HepG2 (cell line): ENCODE measurements around the gene C16orf87. TPM values are rescaled to one million over a fixed set of nuclear protein-coding genes. Genes with fewer than 3 reads are reported as not detected.
A peak's percentile ranks its signal among the peaks of the same experiment; 100 is the strongest.

Experiments
- ADNP ChIP-seq: sonication (generic); formaldehyde crosslinking; IDR thresholded peaks from 2 replicates; pipeline ENCODE4 v1.4.0; 2020; ENCODE audit warnings: missing genetic modification reagents
- CCAR2 ChIP-seq: fragments of 200-400 bp; formaldehyde crosslinking; optimal IDR thresholded peaks from 2 replicates; pipeline ENCODE3; 2018; ENCODE audit warnings: low read depth, mild to moderate bottlenecking, low read length, moderate library complexity
- MAFF ChIP-seq: IDR thresholded peaks from 2 replicates; pipeline ENCODE4 v1.6.1; 2011; ENCODE audit warnings: low read depth, low read length, improper control_type of control experiment
- SMARCE1 ChIP-seq: fragments of 450-650 bp; IDR thresholded peaks from 2 replicates; pipeline ENCODE4 v1.6.1; 2017; ENCODE audit warnings: borderline replicate concordance
- ZFP91 ChIP-seq: sonication (generic); formaldehyde crosslinking; IDR thresholded peaks from 2 replicates; pipeline ENCODE4 v1.9.0; 2022; ENCODE audit warnings: missing genetic modification reagents, mild to moderate bottlenecking, borderline replicate concordance
- ZFYVE20 ChIP-seq: sonication (generic); formaldehyde crosslinking; IDR thresholded peaks from 2 replicates; pipeline ENCODE4 v1.8.0; 2023; ENCODE audit warnings: low read depth, mild to moderate bottlenecking, moderate library complexity, missing genetic modification reagents, borderline replicate concordance
- ZNF33B ChIP-seq: sonication (generic); formaldehyde crosslinking; IDR thresholded peaks from 2 replicates; pipeline ENCODE4 v1.5.1; 2020; ENCODE audit warnings: mild to moderate bottlenecking, missing genetic modification reagents
- ZNF460 ChIP-seq: sonication (generic); formaldehyde crosslinking; IDR thresholded peaks from 2 replicates; pipeline ENCODE4 v1.5.1; 2020; ENCODE audit warnings: missing genetic modification reagents, mild to moderate bottlenecking, borderline replicate concordance
- ZNF484 ChIP-seq: sonication (generic); formaldehyde crosslinking; IDR thresholded peaks from 2 replicates; pipeline ENCODE4 v1.5.1; 2020; ENCODE audit warnings: mild to moderate bottlenecking, low read depth, missing genetic modification reagents, borderline replicate concordance
- ZNF597 ChIP-seq: sonication (generic); formaldehyde crosslinking; IDR thresholded peaks from 2 replicates; pipeline ENCODE4 v1.5.0; 2020; ENCODE audit warnings: missing genetic modification reagents
- ZNF644 ChIP-seq: IDR thresholded peaks from 2 replicates; pipeline ENCODE4 v1.6.1; 2016; ENCODE audit warnings: low read depth
- ZNF788 ChIP-seq: sonication (generic); formaldehyde crosslinking; IDR thresholded peaks from 2 replicates; pipeline ENCODE4 v1.5.0; 2020; ENCODE audit warnings: mild to moderate bottlenecking, missing genetic modification reagents, borderline replicate concordance
- ZNF790 ChIP-seq: sonication (generic); formaldehyde crosslinking; IDR thresholded peaks from 2 replicates; pipeline ENCODE4 v1.8.0; 2022; ENCODE audit warnings: missing genetic modification reagents, mild to moderate bottlenecking, borderline replicate concordance
- ZNF850 ChIP-seq: sonication (generic); formaldehyde crosslinking; conservative IDR thresholded peaks from 2 replicates; pipeline ENCODE4 v1.9.0; 2021; ENCODE audit warnings: mild to moderate bottlenecking, missing genetic modification reagents
- ZNF883 ChIP-seq: sonication (generic); formaldehyde crosslinking; IDR thresholded peaks from 2 replicates; pipeline ENCODE4 v1.5.1; 2020; ENCODE audit warnings: mild to moderate bottlenecking, missing genetic modification reagents; ENCODE audit errors: not compliant biosample characterization
- polyA plus RNA-seq, 8 experiments: library from polyadenylated mRNA; depleted of rRNA in 3 of 8; stranded (reverse) in 7 of 8; unstranded in 1 of 8; fragments of >200 nt; fragmentation: Illumina TruSeq in 4 of 8; extraction: Trizol in 4 of 8; gene quantifications; 2 replicates each; pipeline versions ENCODE4 v1.2.1 to v1.2.3, GENCODE V29; 2011 to 2016; ENCODE audit warnings: low read depth in 4 of 8, missing spikeins in 1 of 8, mixed read lengths in 1 of 8; ENCODE audit not compliant: insufficient read depth in 1 of 8
- total RNA-seq, 5 experiments: library from RNA; depleted of rRNA; stranded (reverse); fragments of >200 nt; fragmentation: Illumina TruSeq; extraction: Trizol; gene quantifications; 2 replicates each; pipeline ENCODE4 v1.2.3, GENCODE V29; 2016; ENCODE audit warnings: low read depth in 1 of 5
- TF ChIP-seq, protein P1 (sequence below): sonication (generic); formaldehyde crosslinking; IDR thresholded peaks from 2 replicates; pipeline ENCODE4 v1.9.0; 2021; ENCODE audit warnings: missing genetic modification reagents, borderline replicate concordance
- TF ChIP-seq, protein P2 (sequence below): sonication (generic); formaldehyde crosslinking; IDR thresholded peaks from 2 replicates; pipeline ENCODE4 v1.9.0; 2021; ENCODE audit warnings: missing genetic modification reagents, mild to moderate bottlenecking, borderline replicate concordance
- TF ChIP-seq, protein P3 (sequence below): sonication (generic); formaldehyde crosslinking; IDR thresholded peaks from 2 replicates; pipeline ENCODE4 v1.5.0; 2020; ENCODE audit warnings: mild to moderate bottlenecking, missing genetic modification reagents

The C16orf87 gene
- total and polyA plus RNA-seq, 2 of the 13 experiments (the other 11 are each of a cell fraction or from before 2014, with no cell fraction given), result 8.6 to 19.5 TPM

DNA sequence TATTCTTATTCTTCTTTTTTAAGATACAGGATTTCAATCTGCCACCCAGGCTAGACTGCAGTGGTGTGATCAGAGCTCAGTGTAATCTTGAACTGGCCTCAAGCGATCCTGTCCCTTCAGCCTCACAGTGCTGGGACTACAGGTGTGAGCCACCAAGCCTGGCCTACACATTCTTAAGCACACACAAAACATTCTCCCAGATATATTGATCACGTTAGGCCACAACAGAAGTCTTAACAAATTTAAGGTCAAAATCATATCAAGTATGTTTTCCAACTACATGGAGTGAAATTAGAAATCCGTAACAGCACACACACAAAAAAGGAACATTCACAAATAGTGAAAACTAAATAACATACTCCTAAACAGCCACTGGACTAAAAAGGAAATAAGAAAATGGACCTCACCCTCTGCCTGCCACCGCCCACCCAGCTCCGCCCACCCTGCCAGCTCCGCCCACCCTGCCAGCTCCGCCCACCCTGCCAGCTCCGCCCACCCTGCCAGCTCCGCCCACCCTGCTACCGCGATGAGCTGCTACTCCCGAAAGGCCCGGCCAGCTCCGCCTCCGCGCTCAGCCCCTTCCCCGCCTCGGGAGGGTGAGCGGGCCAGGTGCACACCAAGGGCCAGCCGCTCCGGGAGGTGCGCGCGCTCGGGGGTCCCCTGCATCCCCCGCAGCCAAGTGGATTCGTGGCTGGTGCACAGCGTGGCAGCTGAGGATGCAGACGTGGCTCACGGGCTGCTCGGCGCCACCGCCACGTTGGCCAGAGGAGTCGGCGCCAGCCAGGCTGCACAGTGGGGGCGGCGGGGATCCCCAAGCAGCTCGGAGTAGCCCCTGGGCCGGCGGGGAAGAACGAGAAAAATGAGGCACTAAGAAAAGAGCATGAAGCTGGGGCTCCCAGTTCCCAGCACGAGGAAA is 41.2 kb downstream of the C16orf87 start (continued):
- TF ChIP-seq, protein P1, sequence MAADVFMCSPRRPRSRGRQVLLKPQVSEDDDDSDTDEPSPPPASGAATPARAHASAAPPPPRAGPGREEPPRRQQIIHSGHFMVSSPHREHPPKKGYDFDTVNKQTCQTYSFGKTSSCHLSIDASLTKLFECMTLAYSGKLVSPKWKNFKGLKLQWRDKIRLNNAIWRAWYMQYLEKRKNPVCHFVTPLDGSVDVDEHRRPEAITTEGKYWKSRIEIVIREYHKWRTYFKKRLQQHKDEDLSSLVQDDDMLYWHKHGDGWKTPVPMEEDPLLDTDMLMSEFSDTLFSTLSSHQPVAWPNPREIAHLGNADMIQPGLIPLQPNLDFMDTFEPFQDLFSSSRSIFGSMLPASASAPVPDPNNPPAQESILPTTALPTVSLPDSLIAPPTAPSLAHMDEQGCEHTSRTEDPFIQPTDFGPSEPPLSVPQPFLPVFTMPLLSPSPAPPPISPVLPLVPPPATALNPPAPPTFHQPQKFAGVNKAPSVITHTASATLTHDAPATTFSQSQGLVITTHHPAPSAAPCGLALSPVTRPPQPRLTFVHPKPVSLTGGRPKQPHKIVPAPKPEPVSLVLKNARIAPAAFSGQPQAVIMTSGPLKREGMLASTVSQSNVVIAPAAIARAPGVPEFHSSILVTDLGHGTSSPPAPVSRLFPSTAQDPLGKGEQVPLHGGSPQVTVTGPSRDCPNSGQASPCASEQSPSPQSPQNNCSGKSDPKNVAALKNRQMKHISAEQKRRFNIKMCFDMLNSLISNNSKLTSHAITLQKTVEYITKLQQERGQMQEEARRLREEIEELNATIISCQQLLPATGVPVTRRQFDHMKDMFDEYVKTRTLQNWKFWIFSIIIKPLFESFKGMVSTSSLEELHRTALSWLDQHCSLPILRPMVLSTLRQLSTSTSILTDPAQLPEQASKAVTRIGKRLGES (CRISPR knock-in tag), result no peak
- no peak for TF ChIP-seq ADNP (CRISPR knock-in tag)
- TF ChIP-seq SMARCE1, result no peak
- no peak for TF ChIP-seq MAFF
- TF ChIP-seq, protein P2, sequence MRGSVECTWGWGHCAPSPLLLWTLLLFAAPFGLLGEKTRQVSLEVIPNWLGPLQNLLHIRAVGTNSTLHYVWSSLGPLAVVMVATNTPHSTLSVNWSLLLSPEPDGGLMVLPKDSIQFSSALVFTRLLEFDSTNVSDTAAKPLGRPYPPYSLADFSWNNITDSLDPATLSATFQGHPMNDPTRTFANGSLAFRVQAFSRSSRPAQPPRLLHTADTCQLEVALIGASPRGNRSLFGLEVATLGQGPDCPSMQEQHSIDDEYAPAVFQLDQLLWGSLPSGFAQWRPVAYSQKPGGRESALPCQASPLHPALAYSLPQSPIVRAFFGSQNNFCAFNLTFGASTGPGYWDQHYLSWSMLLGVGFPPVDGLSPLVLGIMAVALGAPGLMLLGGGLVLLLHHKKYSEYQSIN (CRISPR knock-in tag), result no peak
- no peak for TF ChIP-seq ZNF644 (CRISPR knock-in tag)
- no peak for TF ChIP-seq ZNF460 (CRISPR knock-in tag)
- TF ChIP-seq ZNF597 (CRISPR knock-in tag), result no peak
- TF ChIP-seq ZFP91 (CRISPR knock-in tag), result peak; percentile 95
- no peak for TF ChIP-seq CCAR2
- no peak; the same call in 1 of the 2 replicates for TF ChIP-seq ZNF850
- peak; percentile 96 for TF ChIP-seq ZFYVE20 (CRISPR knock-in tag)
- TF ChIP-seq, protein P3, sequence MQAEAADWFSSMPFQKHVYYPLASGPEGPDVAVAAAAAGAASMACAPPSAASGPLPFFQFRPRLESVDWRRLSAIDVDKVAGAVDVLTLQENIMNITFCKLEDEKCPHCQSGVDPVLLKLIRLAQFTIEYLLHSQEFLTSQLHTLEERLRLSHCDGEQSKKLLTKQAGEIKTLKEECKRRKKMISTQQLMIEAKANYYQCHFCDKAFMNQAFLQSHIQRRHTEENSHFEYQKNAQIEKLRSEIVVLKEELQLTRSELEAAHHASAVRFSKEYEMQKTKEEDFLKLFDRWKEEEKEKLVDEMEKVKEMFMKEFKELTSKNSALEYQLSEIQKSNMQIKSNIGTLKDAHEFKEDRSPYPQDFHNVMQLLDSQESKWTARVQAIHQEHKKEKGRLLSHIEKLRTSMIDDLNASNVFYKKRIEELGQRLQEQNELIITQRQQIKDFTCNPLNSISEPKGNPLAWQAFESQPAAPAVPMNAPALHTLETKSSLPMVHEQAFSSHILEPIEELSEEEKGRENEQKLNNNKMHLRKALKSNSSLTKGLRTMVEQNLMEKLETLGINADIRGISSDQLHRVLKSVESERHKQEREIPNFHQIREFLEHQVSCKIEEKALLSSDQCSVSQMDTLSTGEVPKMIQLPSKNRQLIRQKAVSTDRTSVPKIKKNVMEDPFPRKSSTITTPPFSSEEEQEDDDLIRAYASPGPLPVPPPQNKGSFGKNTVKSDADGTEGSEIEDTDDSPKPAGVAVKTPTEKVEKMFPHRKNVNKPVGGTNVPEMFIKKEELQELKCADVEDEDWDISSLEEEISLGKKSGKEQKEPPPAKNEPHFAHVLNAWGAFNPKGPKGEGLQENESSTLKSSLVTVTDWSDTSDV (CRISPR knock-in tag), result peak; percentile 84; the same call in 1 of the 2 replicates
- peak; percentile 87 for TF ChIP-seq ZNF883 (CRISPR knock-in tag)
- peak; percentile 70; the same call in 1 of the 2 replicates for TF ChIP-seq ZNF33B
- 0 out of 2 replicates have a peak, but pooled peaks have one; percentile 72 for TF ChIP-seq ZNF484 (CRISPR knock-in tag)
- TF ChIP-seq ZNF790 (CRISPR knock-in tag), result peak; percentile 81; the same call in 1 of the 2 replicates
- TF ChIP-seq ZNF788 (CRISPR knock-in tag), result peak; percentile 87; the same call in 1 of the 2 replicates
